Duodenal mucosa (tissue), 2 donors: ENCODE results near the gene GALNS.
A peak's percentile ranks its signal among the peaks of the same experiment; 100 is the strongest.

Source experiments
- H3K27ac ChIP-seq: one replicate; pipeline ENCODE4 v1.7.0; 2013; ENCODE audit warnings: low read depth, low read length
- H3K27me3 ChIP-seq, 2 donors: one replicate each; pipeline ENCODE4 v1.7.0; 2013; ENCODE audit warnings: low read length in 2 of 2, control low read depth in 1 of 2; ENCODE audit not compliant: insufficient read depth in 2 of 2, control insufficient read depth in 1 of 2
- H3K36me3 ChIP-seq, 2 donors: one replicate each; pipeline ENCODE4 v1.7.0; 2013; ENCODE audit warnings: low read length in 2 of 2, control low read depth in 1 of 2; ENCODE audit not compliant: insufficient read depth in 2 of 2, control insufficient read depth in 1 of 2
- H3K4me1 ChIP-seq, 2 donors: one replicate each; pipeline ENCODE4 v1.7.0; 2013; ENCODE audit warnings: low read length in 2 of 2, control low read depth in 1 of 2; ENCODE audit not compliant: insufficient read depth in 2 of 2, control insufficient read depth in 1 of 2
- H3K4me3 ChIP-seq, 2 donors: one replicate each; pipeline ENCODE4 v1.7.0; 2013; ENCODE audit warnings: low read length in 2 of 2, low read depth in 1 of 2
- H3K9ac ChIP-seq, 2 donors: one replicate each; pipeline ENCODE4 v1.7.0; 2013; ENCODE audit warnings: low read length in 2 of 2, low read depth in 1 of 2
- H3K9me3 ChIP-seq, 2 donors: one replicate each; pipeline ENCODE4 v1.7.0; 2013; ENCODE audit warnings: low read length in 2 of 2, control low read depth in 1 of 2; ENCODE audit not compliant: control insufficient read depth in 1 of 2

The GALNS gene

GRCh38 chr16:88874938-88875599 lies 18.3 kb upstream of the GALNS start:
- peaks cover 12 to 14% of the 10 kb centered on the region in 2 donors for H3K27me3 ChIP-seq
- H3K9me3 ChIP-seq: no peaks in the 10 kb centered on the region
- no peaks in the 10 kb centered on the region for H3K36me3 ChIP-seq
- no peak overlapping the region for H3K27ac ChIP-seq
- peaks cover 0 to 2% of the 10 kb centered on the region in 2 donors for H3K4me1 ChIP-seq
- H3K9ac ChIP-seq: no peak overlapping the region
- H3K4me3 ChIP-seq: no peak overlapping the region

GRCh38 chr16:88872650-88873331 lies 16.0 kb upstream of the GALNS start:
- Histone ChIP-seq H3K27me3 (peaks cover 20 to 23% of the 10 kb centered on the region in 2 donors), H3K27ac (no peak overlapping the region), H3K9ac (no peak overlapping the region), H3K4me3 (no peak overlapping the region), H3K36me3 (no peaks in the 10 kb centered on the region), H3K4me1 (no peaks in the 10 kb centered on the region), H3K9me3 (no peaks in the 10 kb centered on the region)

GRCh38 chr16:88871730-88872416 lies 15.1 kb upstream of the GALNS start:
- no peaks in the 10 kb centered on the region for H3K9me3 ChIP-seq

GRCh38 chr16:88871349-88871702 lies 14.6 kb upstream of the GALNS start:
- H3K4me1 ChIP-seq: no peaks in the 10 kb centered on the region
- no peaks in the 10 kb centered on the region for H3K9me3 ChIP-seq
- no peak overlapping the region for H3K27ac ChIP-seq
- H3K36me3 ChIP-seq: no peaks in the 10 kb centered on the region
- H3K4me3 ChIP-seq: no peak overlapping the region
- H3K27me3 ChIP-seq: peaks cover 23 to 27% of the 10 kb centered on the region in 2 donors
- peak overlapping the region in 1 of 2 donors; percentile 48 for H3K9ac ChIP-seq

More at GRCh38 chr16:88871730-88872416, 15.1 kb upstream of the GALNS start:
- H3K9ac ChIP-seq: no peak overlapping the region
- H3K27ac ChIP-seq: no peak overlapping the region
- H3K36me3 ChIP-seq: no peaks in the 10 kb centered on the region
- H3K4me3 ChIP-seq: no peak overlapping the region
- peaks cover 23 to 24% of the 10 kb centered on the region in 2 donors for H3K27me3 ChIP-seq
- no peaks in the 10 kb centered on the region for H3K4me1 ChIP-seq

- no peak overlapping the region for H3K27ac ChIP-seq
- H3K4me1 ChIP-seq: no peaks in the 10 kb centered on the region
- H3K4me3 ChIP-seq: peak overlapping the region in 1 of 2 donors; percentile 32
- H3K27me3 ChIP-seq: peaks cover 23 to 30% of the 10 kb centered on the region in 2 donors
- H3K9me3 ChIP-seq: no peaks in the 10 kb centered on the region
- H3K9ac ChIP-seq: peak overlapping the region in 1 of 2 donors; percentile 48
- no peaks in the 10 kb centered on the region for H3K36me3 ChIP-seq
Measured at GRCh38 chr16:88870608-88871348, 14.0 kb upstream of the GALNS start.

- Histone ChIP-seq H3K27me3 (peaks cover 23 to 30% of the 10 kb centered on the region in 2 donors), H3K4me3 (no peak overlapping the region), H3K9me3 (no peaks in the 10 kb centered on the region), H3K9ac (no peak overlapping the region), H3K36me3 (no peaks in the 10 kb centered on the region), H3K27ac (no peak overlapping the region), H3K4me1 (no peaks in the 10 kb centered on the region)
Measured at GRCh38 chr16:88869673-88869980, 12.9 kb upstream of the GALNS start.

- no peaks in the 10 kb centered on the region for H3K4me1 ChIP-seq
Measured at GRCh38 chr16:88868974-88869672, 12.4 kb upstream of the GALNS start.

GRCh38 chr16:88867581-88868246 lies 11.0 kb upstream of the GALNS start:
- no peak overlapping the region for H3K4me3 ChIP-seq
- H3K36me3 ChIP-seq: peaks cover 0 to 2% of the 10 kb centered on the region in 2 donors
- no peak overlapping the region for H3K27ac ChIP-seq
- no peaks in the 10 kb centered on the region for H3K4me1 ChIP-seq
- H3K9ac ChIP-seq: no peak overlapping the region
- peaks cover 23 to 26% of the 10 kb centered on the region in 2 donors for H3K27me3 ChIP-seq
- H3K9me3 ChIP-seq: no peaks in the 10 kb centered on the region

More at GRCh38 chr16:88868974-88869672, 12.4 kb upstream of the GALNS start:
- H3K27me3 ChIP-seq: peaks cover 23 to 30% of the 10 kb centered on the region in 2 donors
- H3K9me3 ChIP-seq: no peaks in the 10 kb centered on the region
- H3K4me3 ChIP-seq: no peak overlapping the region
- H3K36me3 ChIP-seq: no peaks in the 10 kb centered on the region
- no peak overlapping the region for H3K27ac ChIP-seq
- H3K9ac ChIP-seq: no peak overlapping the region

GRCh38 chr16:88866151-88866920 lies 9.6 kb upstream of the GALNS start, which contains the start of gene PABPN1L:
TSS of gene PABPN1L (minus strand) at chr16:88866660. CDS start at chr16:88866606, 54 bp downstream.
- H3K9me3 ChIP-seq: no peaks in the 10 kb centered on the region
- H3K36me3 ChIP-seq: peaks cover 3 to 15% of the 10 kb centered on the region in 2 donors
- no peaks in the 10 kb centered on the region for H3K4me1 ChIP-seq
- H3K27me3 ChIP-seq: peaks cover 16 to 19% of the 10 kb centered on the region in 2 donors
- H3K9ac ChIP-seq: no peak within 1 kb of the TSS
- H3K27ac ChIP-seq: no peak within 1 kb of the TSS
- H3K4me3 ChIP-seq: no peak within 1 kb of the TSS
